Stomach (tissue), 4 donors: ENCODE measurements around the gene PEMT.

Experiments
- CTCF ChIP-seq, 7 experiments: fragments of 450-650 bp in 4 of 7; fragments of 200-600 bp in 3 of 7; sonication (generic) in 3 of 7; IDR thresholded peaks; one replicate each; pipeline ENCODE4 v1.5.1; 2016 to 2019; ENCODE audit warnings: antibody characterized with exemption in 7 of 7, control low read depth in 2 of 7, mild to moderate bottlenecking in 1 of 7
- EP300 ChIP-seq: sonication (generic); formaldehyde crosslinking; IDR thresholded peaks from one replicate; pipeline ENCODE4 v1.6.1; 2017; ENCODE audit warnings: antibody characterized with exemption

GRCh38 chr17:17595755-17596154, 4.2 kb upstream of the PEMT start:
- TF ChIP-seq EP300 (no peak), CTCF (IDR thresholded peaks at IDR 0.05) (no peak)
